RPMI7951 (cell line): ENCODE data around the gene ZFAND3. TPM values are rescaled to one million over a fixed set of nuclear protein-coding genes. Genes with fewer than 3 reads are reported as not detected.
"Not testable (repeated sequence)": the region's sequence is repeated elsewhere in the genome, so short reads cannot be mapped to it uniquely, and the experiment has no call there.

Source experiments
- DNase-seq: peaks from one replicate; pipeline ENCODE4 v3.0.0-alpha.2; 2012; ENCODE audit warnings: low read depth
- total RNA-seq: library from RNA; depleted of rRNA; stranded (reverse); fragments of >200 nt; shearing (Covaris generic); gene quantifications from 2 replicates; pipeline ENCODE4 v1.2.3, GENCODE V29; 2014

Gene ZFAND3
- total RNA-seq, 1 experiment from 2014 or later = 9.5 TPM

DNA sequence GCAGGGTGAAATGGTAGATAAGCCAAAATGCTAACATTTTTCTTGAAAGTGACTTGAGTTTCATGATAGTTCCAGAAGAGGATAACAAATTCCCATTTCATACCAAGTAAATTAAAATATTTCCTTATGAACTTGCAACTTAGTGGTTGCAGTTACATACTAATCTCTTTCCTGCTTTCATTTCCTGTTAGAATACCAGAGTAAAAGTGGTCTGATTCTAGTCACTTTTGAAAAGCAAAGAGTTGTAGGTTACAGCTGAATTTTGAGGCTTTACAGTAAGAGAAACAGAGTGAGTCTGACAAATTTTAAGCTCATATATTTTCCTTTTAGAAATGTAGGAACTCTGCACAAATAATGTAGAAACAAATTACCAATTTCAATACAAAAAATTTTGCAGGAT is 117.4 kb downstream of the ZFAND3 start:
- no peak for DNase-seq

GRCh38 chr6:37938909-37939308 is 119.4 kb downstream of the ZFAND3 start:
- DNase-seq = no peak

DNA sequence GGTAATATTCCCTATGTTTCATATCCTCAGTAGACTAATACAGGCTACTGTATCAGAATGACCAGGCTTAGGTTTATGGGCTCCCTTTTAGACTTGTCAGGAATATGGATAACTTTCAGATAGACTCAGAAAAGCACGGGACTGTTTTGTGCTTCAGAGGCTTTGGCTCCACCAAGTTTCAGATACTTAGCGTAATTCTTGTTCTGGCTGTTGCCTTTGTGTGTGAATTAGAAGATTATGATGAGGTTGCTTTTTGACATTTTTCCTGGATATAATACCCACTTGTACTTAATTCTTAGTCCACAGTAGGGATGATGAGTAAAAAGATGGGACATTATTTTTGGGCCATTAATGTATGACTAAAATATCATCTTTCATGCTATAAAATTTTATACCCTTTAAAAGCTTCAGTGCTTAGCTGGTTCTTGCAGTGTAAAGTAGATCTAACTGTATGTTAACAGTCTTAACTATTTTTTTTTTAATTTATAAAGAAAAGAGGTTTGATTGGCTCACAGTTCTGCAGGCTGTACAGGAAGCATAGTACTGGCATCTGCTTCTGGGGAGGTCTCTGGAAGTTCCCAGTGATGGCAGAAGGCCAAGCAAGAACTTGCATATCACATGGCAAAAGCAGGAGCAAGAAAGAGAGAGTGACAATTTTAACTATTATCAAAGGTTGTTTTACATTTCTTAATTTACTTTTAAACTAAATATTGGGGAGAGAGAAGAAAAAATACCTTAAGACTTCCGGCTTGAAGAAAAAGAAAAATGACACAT is 120.7 kb downstream of the ZFAND3 start:
- DNase-seq = peak; percentile 50

DNA sequence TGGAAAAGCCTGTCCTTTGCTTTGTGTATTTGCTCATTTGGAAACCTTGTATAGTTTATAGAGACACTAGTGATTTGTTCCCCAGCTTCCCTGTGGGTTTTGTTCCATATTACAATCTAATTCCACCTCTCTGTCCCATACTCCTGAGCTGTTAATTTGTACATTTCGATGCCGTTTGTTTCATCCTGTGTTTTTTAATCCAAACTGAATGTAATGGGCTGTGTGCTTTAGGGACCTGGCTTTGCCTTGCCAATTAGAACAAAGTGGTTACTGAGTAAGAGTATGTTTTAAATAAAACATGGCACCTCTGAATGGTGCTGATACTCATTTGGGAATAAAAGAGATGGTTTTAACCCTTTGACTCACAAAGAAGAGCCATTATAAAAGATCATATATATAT is 122.3 kb downstream of the ZFAND3 start:
- no peak for DNase-seq

GRCh38 chr6:37942606-37943376 is 123.3 kb downstream of the ZFAND3 start:
- DNase-seq = no peak

DNA sequence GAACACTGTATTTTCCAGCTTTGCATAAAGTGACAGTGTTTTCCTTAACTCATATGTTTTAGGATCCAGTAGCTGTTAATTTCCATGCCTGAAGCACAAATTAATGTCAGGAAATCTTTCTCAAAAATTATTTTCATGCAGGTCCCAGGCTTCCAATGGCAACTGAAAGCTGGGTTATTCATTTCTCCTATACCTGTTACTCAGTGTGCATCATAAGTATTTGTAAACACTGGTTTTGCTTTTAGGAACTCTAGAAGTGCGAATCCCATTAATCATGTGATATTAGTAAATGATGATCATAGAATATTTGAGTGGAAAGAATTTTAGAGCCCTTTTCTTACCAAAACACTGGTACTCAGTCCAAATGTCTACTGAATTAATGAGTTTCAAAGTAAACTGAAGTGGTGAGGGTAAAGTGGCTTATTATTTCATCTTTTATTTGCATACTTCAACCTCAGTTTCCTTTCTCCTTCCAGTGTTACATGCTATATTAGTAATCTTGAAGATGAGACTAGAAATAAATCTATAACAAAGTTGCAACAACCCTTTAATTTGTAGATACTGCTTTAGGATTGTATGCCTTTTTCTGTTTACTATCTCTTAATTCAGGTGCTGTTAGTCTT is 124.0 kb downstream of the ZFAND3 start:
- DNase-seq = no peak

DNA sequence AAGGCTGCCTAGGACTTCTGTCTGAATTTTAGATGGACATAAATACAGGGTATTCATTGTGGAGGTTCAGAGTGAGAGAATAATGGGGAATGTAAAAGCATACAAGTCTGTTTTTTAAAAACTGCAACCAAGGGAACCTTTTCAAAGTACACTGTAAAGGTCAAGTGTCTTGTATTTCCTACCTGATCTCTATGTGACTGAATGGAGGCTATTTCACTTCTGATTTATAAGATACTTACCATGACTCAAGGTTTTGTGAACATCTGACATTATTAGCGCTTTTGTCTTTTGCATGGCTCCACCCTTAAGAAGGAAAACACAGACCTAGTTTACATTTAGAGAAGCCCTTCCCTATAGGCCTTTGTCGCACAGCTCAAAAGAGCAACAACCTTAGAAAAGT is 126.5 kb downstream of the ZFAND3 start:
- DNase-seq = no peak

- no peak for DNase-seq
Observed at GRCh38 chr6:37947468-37947867, 127.9 kb downstream of the ZFAND3 start.

- not testable (repeated sequence) for DNase-seq
Observed at GRCh38 chr6:37948584-37948983, 129.1 kb downstream of the ZFAND3 start.

DNA sequence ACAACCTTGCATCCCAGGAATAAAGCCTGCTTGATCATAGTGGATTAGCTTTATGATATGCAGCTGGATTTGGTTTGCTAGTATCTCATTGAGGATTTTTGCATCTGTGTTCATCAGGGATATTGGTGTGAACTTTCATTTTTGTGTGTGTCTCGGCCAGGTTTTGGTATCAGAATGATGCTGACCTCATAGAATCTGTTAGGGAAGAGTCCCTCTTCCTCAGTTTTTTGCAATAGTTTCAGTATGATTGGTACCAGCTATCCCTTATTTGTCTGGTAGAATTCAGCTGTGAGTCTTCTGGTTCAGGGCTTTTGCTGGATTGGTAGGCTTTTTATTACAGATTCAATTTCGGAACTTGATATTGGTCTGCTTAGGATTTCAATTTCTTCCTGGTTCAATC is 132.5 kb downstream of the ZFAND3 start:
- no peak for DNase-seq

- DNase-seq = no peak
Observed at GRCh38 chr6:37954791-37955190, 135.3 kb downstream of the ZFAND3 start.

DNA sequence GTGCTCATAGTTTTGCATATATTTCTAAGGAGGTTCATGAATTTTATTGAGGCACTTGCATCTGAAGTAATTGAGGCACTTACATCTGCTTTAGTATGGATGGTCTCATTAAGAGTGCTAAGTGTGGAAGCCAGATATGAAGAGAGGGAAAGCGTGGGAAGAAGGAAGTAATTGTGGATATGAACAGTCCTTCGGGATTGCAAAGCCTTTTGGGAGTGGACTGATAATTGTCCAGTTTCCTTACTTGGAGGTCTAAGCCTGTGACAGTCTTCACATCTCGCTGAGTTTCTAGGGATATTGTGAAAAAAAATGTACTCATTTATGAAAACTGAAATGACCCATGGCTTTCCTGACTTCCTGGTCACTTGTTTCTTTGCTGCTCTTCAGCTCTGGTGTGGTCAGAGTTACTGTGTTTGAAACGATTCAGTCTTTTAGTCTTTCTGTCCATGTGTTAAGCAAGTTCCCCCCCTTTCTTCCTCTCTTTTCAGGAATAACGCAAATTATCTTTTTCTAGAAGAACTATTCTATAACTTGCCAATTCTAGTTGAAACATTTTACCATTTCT is 137.3 kb downstream of the ZFAND3 start:
- DNase-seq = no peak

DNA sequence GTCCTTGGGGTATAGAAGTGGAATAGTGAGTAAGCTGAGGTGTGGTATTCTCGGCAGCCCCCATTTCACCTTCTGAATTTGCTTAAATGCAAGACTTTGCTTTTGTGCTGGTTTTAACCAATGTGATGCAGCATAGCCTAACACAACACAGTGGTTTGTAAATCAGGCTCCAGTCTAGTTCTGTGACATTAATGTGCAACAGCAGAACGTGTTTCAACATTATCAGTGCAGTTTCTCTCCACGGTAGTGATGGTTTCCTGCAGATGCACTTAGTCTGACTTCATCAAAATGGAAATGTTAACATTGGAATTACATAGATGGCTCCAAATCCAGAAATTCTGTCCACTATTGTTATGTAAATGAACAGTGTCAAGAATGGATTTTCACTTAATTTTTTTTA is 139.5 kb downstream of the ZFAND3 start:
- no peak for DNase-seq

DNA sequence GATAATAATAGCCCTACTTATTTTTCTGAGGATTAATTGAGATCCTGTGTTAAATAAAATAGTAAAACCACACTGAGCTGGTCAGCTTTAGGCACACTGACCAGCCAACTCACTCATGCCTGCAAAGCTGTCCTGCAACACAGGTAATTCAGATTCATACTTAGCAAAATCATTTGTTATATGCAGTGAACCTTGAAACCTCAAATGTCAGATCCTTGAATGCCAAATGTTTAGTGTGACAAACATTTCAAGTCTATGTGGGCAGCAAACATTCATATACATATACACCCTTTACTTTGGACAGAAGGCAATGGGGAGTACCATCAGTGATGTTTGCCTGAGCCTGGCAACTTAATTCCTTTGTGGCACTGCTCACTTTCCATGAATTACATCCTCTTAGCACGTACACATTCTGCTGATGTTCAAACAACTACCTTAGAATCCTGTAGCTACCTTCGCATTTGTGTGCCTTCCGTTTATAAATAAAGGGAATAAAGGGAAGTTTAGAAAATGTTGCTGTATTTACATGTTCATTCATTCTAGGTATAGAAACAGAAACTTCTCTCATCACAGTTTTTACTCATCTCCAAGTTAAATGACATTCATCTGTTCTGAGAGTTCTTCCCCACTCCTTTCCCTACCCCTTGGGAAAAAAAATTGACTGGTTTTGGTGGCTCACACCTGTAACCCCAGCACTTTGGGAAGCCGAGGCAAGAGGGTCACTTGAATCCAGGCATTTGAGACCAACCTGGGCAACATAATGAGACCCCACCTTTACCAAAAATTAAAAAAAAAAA is 140.8 kb downstream of the ZFAND3 start:
- DNase-seq = no peak

- DNase-seq = not testable (repeated sequence)
Observed at GRCh38 chr6:37962481-37963080, 143.1 kb downstream of the ZFAND3 start.

- DNase-seq = peak; percentile 76
Observed at GRCh38 chr6:37965964-37966676, 146.6 kb downstream of the ZFAND3 start.

GRCh38 chr6:37966801-37967200 is 147.3 kb downstream of the ZFAND3 start:
- DNase-seq = no peak

DNA sequence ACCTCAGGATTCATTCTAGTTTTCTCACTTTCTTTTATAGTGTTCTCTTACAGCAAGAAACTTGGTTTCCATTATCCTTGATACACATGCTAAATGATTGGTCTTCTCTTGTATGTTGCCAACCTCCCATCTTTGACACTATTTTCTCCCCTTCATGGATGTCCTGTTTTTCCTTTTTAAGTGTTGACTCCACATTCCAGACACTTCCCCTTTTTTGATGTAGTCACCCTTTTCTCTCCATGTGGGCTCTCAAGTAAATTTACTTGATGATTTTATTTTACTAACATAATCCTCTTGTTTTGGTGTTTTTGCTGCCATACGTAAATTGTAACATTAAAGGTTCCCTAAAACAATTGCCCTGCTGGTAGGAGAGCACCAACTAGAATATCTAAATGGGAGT is 148.1 kb downstream of the ZFAND3 start:
- DNase-seq = no peak

- no peak for DNase-seq
Observed at GRCh38 chr6:37971266-37971665, 151.7 kb downstream of the ZFAND3 start.

DNA sequence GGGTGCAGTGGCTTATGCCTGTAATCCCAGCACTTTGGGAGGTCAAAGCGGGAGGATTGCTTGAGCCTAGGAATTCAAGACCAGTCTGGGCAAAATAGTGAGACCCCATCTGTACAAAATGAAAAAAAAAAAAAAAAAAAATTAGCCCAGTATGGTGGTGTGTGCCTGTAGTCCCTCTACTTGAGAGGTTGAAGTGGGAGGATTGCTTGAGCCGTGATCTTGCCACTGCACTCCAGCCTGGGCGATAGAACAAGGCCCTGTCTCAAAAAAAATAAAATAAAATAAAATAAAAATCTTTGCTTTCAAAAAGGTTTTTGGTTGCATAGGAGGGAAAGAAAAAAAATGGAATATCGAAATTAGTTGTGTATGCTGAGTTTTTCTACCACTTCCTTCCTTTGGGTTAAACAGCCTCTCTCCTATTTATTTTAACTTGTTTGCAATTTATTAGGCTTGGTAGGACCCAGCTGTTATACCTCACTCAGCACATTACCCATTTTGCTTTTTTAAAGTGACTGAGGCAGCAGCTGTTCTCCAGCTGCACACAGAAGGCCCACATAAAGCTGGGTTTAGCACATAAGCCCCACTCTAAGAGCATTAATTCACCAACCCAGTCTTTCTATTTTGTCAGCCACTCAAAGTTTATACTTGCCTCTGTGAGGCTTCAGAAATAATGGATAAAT is 152.3 kb downstream of the ZFAND3 start:
- no peak for DNase-seq
